ENCODE data around the gene DCLK3. TPM values are rescaled to one million over a fixed set of nuclear protein-coding genes. Genes with fewer than 3 reads are reported as not detected.

The DCLK3 gene
- total RNA-seq, 2 donors from 2014 or later = 0.80 TPM; not detected in 1

- DNase-seq (ENCODE audit: low spot score) = no peak
- intact Hi-C loops (cut with DNase I) = no loop called here
- 22% methylated on average over 2 of the region's 2 CpGs for WGBS
- no peak for TF ChIP-seq POLR2AphosphoS5 (IDR thresholded peaks at IDR 0.05)
- TF ChIP-seq POLR2A (IDR thresholded peaks at IDR 0.05) = no peak
- no peak for TF ChIP-seq CTCF (IDR thresholded peaks at IDR 0.05)
- H3K4me3 ChIP-seq = no peak overlapping the region
- H3K4me1 ChIP-seq (replicated peaks) = no peaks in the 10 kb centered on the region
- H3K36me3 ChIP-seq = no peaks in the 10 kb centered on the region
- H3K27me3 ChIP-seq (replicated peaks; ENCODE audit: insufficient read depth) = no peaks in the 10 kb centered on the region
- H3K27ac ChIP-seq = no peak overlapping the region
- H3K9me3 ChIP-seq = no peaks in the 10 kb centered on the region
These were observed 98.2 kb downstream of the DCLK3 start for GRCh38 chr3:36666166-36666565.

- no peak for DNase-seq (ENCODE audit: low spot score)
- intact Hi-C loops (cut with DNase I) = no loop called here
- no peaks in the 10 kb centered on the region for H3K9me3 ChIP-seq
- no peak overlapping the region for H3K4me3 ChIP-seq
- TF ChIP-seq POLR2AphosphoS5 (IDR thresholded peaks at IDR 0.05) (no peak), CTCF (IDR thresholded peaks at IDR 0.05) (no peak), POLR2A (IDR thresholded peaks at IDR 0.05) (no peak)
- no peak overlapping the region for H3K27ac ChIP-seq
- no peaks in the 10 kb centered on the region for H3K27me3 ChIP-seq (replicated peaks; ENCODE audit: insufficient read depth)
- H3K36me3 ChIP-seq = no peaks in the 10 kb centered on the region
- 64% methylated on average over 2 of the region's 2 CpGs for WGBS
- no peaks in the 10 kb centered on the region for H3K4me1 ChIP-seq (replicated peaks)
These were observed 100.6 kb downstream of the DCLK3 start for GRCh38 chr3:36663666-36664291.

- TF ChIP-seq POLR2A (IDR thresholded peaks at IDR 0.05) = no peak
- no peak overlapping the region for H3K27ac ChIP-seq
- H3K27me3 ChIP-seq (replicated peaks; ENCODE audit: insufficient read depth) = no peaks in the 10 kb centered on the region
- 63% methylated on average over 4 of the region's 4 CpGs for WGBS
- no peak for DNase-seq (ENCODE audit: low spot score)
- no peaks in the 10 kb centered on the region for H3K9me3 ChIP-seq
- H3K4me3 ChIP-seq = no peak overlapping the region
- no peaks in the 10 kb centered on the region for H3K4me1 ChIP-seq (replicated peaks)
- intact Hi-C loops (cut with DNase I) = no loop called here
- no peaks in the 10 kb centered on the region for H3K36me3 ChIP-seq
These were observed 101.7 kb downstream of the DCLK3 start for GRCh38 chr3:36662626-36663025.

Other genes with a start within 250 kb of the DCLK3 start
- gene TRANK1, start 180.5 kb upstream of the DCLK3 start, total RNA-seq = 10 to 100 TPM in 1 of 2 donors, 1 to 10 TPM in 1; 9.4 to 17.4 TPM
- 10 to 100 TPM; 13.8 to 14.2 TPM for gene EPM2AIP1, start 228.6 kb upstream of the DCLK3 start, total RNA-seq
- gene MLH1, start 229.0 kb upstream of the DCLK3 start, total RNA-seq = 10 to 100 TPM; 49.5 to 50.3 TPM

All from prostate gland (tissue), 2 donors.